GM21737 (cell line): Measurements from ENCODE around the gene SLC9A9.
A peak's percentile ranks its signal among the peaks of the same experiment; 100 is the strongest.
"Not testable (repeated sequence)": the region's sequence is repeated elsewhere in the genome, so short reads cannot be mapped to it uniquely, and the experiment has no call there.

Experiments
- ATAC-seq: cut with Tn5 transposase; IDR thresholded peaks from one replicate; pipeline ENCODE4 v1.9.1; 2021; ENCODE audit warnings: mild to moderate bottlenecking, moderate library complexity; ENCODE audit not compliant: unreplicated experiment

The SLC9A9 gene

DNA sequence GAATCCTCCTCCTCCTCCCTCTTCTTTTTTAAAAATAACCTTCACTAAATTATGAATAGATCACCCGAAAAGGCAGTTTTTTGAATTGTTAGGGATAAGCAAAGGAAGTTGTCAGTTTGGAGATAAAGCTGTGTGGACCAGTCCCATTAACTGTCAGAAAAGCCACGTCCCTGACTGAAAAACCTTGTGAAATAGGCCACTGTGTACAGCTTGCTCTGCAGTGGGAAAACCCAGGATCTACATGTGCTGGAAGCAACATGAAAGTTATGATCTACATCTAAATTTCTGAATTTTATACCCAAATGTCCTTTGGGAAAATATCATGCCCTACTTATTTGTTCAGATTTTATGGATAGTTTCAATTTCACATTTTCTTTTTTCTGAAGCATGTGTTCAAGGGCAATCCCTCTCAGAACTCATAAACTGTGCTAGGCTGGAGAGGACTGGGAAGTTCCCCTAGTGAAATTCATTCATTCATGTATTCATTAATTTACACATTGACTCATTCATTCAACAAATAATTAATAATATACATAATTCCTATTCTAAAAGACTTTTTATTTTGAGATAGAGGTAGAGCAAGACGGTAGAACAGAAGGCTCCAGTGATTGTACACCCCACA is 149.5 kb downstream of the SLC9A9 start:
- no peak for ATAC-seq

DNA sequence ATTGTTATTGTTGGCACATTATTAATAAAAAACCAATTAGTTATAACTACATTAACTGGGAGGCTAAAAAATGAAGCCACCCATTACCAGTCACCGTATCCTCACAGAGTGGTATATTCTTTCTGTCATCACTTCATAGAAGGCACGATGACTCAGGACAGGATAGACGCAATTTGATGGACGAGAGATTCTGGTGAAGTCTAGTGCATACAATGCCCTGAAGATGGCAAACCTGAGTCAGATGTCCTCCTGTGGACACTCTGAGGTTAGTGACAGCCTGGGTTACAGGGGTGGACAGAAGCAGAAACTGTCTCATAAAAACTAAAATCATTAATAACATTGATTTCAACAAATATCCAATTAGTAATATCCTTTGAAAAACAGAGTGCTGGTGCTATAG is 150.3 kb downstream of the SLC9A9 start:
- no peak for ATAC-seq

DNA sequence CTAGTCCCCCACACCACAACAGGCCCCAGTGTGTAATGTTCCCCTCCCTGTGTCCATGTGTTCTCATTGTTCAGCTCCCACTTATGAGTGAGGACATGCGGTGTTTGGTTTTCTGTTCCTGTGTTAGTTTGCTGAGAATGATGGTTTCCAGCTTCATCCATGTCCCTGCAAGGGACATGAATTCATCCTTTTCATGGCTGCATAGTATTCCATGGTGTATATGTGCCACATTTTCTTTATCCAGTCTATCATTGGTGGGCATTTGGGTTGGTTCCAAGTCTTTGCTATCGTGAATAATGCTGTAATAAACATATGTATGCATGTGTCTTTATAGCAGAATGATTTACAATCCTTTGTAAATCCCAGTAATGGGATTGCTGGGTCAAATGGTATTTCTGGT is 152.9 kb downstream of the SLC9A9 start:
- ATAC-seq, result not testable (repeated sequence)

DNA sequence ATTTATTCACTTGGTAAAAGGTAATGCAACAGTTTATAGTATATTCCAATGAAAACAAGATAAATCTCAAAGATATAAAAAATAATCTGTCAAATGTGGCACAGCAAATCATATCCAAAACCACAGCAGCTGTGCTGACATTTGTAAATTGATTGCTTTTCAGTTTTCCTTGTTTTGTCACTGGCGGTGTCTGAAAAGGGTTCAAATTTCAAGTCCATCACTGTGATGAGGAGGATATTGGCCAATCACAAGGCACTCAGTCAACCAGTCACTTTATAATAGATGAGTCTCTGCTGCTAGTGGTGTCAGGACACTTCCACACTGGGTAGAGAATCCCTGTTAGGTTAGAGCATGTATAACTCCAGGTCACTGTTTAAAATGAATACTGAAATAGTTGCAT is 154.8 kb downstream of the SLC9A9 start:
- ATAC-seq, result no peak

DNA sequence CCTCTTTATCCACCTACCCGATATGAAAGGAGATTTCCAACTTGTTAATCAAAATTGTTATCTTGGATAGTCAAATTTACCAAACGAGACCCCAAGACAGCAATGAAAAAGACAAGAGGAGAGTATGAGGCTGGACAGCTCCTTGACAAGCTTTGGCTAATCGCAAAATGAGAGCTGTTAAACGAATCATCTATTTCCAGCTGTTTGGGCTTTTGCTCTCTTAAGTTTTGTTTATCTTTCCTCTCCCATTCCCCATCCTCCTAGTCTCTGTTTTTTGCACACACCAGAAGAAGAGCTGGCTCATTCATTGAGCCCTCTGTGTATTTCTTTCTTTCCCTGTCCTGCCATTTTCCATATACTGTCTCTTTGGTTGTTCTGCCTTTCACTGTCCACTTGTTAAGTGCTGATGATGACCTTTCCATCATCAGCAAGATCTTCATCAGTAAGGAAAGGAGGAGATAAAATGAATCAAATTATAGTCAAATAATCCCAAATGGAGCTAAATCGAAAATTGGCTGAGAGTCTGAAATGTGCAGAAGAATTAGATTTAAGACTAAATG is 161.6 kb downstream of the SLC9A9 start:
- ATAC-seq, result no peak

DNA sequence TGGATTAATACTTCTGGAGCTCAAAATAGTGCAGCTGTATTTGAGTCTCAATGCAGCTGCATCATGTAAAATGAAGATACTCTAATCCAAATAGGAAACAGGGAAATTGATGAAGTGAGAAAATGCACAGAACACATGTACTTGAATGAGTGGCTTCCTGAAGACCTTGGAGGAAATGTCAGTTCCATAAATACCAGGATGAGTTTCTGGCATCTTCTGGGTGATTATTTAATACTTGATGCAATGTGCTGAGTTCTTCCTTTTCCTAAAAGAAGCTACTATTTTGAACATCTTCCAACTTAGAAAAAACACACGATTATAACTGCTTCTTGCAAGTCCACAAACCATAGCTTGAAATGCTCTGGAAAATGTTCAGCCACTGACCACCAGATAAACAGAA is 162.8 kb downstream of the SLC9A9 start:
- no peak for ATAC-seq

DNA sequence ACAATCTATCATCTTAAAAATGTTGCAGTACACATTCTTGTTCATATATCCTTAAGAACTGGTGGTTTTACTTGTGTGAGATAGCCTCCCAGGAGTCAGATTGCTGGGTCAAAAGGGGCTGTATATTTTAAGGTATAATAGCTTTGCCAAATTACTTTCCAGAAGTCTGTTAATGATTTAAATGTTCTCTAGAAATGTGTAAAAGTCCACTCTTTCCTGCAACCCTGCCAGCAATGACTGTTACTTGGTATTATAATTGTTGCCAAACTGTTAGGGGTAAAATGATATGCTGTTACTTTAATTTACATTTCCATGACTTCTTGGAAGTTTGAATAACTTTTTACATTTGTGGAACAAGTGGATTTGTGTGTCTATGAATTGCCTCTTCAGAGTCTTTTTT is 170.8 kb downstream of the SLC9A9 start:
- ATAC-seq, result no peak

DNA sequence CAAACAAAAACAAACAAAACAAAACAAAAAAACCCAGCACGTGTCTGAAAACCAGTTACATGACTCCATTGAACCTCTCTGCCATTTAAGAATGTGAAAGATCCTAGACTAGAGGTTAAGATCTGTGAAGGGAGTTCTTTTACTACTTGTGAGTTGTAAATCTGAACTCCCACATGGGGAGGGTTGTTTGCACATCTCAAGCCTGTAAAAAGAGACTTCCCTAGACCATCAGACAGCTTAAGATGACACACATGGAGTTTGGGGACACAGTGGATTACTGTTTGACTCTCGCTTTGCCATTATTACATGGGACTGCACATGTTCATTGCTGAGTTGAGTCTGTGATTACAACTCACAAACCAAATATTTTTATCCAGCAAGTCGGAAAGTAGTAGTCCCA is 171.5 kb downstream of the SLC9A9 start:
- ATAC-seq, result no peak

DNA sequence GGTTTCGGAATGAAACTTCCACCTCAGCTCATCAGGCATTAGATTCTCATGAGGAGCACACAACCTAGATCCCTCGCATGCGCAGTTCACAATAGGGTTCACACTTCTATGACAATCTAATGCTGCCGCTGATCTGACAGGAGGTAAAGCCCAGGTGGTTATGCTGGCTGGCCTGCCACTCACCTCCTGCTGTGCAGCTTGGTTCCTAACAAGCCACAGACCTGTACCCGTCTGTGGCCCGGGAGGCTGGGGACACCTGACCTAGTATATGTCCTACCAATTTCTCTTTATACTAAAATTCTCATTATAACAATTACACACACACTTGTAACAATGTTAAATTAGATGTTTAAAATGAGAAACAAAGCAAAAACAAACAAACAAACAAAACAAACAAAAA is 172.2 kb downstream of the SLC9A9 start:
- ATAC-seq, result no peak

DNA sequence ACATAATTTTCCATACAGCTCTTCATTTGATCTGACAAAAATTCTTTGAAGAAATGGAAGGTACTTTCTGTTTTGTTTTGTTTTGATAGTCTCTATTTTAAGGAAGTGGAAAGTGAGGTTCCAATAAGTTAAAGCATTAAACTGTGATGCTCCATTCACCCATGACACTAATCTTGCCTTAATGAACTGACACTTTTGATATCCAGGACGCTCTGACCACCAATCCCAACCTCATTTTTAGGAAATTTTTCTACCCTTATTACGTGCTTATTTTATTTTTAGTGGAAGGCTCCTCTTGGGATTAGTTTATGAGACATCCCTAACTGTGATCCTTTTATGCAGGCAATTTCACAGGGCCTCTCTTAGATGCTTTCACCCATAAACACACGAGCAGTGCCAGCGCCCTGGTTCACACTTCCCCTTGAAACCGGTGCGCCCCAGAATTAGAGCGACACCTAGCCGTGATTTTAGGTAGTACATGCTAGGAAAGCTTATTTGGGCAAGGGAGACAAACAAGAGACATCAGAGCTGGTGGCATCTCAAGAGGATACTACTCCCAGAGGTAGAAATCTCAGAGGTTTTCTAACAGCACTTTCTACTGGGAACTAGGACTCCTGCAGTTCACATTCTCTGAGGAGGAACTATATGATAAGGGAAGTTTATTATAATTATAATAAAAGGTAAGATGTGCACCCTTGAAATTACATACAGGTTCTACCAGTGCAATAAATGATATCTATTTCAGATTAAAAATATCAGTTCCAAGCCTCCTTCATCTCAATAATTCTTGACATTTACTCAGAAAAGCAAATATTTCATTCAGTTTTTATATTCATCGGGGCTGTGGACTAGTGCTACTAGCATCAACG is 173.9 kb downstream of the SLC9A9 start:
- ATAC-seq, result peak; percentile 68

DNA sequence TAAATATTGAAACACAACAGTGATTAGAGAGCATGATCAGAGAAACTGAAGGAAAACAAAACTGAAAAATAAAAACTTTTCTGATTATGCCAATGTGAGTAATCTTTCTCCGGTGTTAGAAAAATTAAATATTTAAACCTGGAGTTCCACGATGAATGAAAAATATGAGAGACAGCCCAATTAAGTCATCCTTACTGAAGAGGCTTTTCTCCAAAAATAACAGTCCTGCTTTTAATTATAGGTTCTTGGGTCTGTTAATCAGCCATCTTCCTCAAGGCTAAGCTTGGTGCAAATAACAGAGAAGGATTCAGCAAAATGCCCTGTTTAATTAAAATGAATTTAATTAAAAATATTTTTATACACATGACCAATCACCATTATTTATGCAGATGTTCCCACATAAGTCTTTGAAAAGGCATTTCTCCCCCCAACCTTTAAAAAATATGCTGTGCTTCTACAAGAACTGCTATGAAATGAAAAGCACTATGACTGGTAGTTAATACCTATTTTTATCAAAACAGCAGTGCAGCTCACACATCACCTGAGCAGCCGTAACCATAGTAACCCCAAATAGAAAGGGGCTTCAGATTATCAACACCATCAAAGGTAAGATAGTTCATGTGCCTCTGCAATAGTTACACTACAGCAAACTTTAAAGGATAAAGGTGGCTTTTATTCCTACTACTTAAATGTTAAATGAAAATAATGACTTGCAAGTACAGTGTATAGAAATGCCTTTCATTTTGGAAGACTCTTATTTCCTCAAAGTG is 175.7 kb downstream of the SLC9A9 start:
- ATAC-seq, result no peak

DNA sequence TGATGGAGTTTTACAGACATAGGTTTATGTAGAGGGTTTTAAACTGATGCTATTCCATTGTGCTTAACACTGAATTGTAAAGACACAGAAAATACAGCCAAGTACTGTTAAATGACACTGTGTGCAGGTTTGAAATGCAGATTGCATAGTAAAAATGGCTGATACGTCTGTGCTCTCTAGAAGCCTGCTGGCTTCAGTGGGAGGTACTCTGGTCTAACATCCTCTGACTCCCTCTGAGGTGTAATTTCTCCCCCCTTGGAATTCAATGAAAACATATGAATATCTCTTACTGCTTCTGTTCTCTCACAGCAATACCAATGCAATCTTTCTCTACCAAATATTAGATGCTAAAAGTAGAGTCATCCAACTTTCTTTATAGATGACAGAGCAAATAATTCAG is 176.6 kb downstream of the SLC9A9 start:
- no peak for ATAC-seq

DNA sequence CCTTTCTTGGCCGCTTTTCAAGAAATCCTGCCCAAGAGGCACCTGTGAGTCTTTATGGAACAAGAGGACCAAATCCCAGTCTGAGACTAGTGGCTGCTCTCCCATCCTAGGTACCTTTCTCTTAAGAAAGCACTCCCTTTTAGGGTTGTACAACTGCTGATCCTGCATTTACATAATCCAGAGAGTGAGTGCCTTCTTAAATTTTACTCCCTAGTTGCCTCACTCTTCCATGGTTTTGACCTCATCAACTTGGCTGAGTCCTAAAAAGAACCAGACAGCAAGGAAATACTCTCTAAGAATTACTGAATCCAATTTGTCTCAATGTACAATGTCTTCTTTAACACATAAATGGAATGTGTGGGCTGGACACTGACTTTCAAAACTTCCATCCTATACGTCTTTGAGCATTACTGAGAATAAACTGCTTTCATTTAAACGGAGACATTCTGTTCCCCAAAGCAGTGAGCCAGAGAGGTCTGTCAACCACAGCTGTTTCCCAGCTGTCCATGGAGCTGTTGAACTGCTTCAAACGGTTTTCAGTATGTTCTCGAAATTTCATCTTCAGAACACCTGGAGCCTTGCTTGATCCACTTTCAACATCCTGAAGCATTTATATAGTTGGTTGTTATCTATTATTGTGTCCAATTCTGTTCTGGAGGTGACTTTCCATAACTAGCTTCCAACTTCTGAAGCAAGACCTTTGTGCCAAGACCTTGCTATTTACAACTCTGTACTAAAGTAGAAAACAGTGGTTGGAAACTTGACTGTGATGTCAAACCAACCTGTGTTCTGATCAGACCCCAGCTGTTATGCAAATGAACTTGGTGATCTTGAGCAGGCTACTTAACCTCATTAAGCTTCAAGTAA is 179.1 kb downstream of the SLC9A9 start:
- ATAC-seq, result peak; percentile 86

DNA sequence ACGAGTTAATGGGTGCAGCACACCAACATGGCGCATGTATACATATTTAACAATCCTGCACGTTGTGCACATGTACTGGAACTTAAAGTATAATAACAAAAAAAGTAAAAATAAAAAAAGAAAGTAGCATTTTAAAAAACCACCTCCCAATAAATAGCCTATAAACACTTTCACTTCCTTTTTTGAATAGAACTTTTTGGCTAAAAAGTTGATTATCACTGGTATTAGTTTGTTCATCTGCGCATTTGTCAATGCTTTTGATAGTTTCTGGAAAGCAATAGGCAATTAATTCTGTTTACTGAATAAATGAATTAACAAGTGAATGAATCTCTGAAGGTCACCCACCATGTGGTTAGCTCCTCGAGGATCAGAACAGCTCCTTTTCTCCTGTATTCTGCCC is 179.9 kb downstream of the SLC9A9 start:
- ATAC-seq, result no peak

DNA sequence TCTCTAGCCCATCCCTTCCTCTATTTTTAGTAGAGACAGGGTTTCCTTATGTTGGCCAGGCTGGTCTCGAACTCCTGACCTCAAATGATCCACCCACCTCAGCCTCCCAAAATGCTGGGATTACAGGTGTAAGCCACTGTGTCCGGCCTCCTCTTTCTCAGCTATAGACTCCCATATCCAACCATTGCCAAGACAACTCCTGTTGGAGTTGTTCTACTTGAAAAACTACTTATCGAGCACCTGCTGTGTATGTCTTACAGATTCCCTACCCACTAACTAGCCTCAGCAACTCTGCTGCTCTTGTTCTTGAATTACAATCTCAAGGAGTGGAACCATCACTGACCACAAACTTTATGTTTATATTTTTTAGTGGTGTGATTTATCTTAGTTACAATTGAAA is 186.6 kb downstream of the SLC9A9 start:
- no peak for ATAC-seq

DNA sequence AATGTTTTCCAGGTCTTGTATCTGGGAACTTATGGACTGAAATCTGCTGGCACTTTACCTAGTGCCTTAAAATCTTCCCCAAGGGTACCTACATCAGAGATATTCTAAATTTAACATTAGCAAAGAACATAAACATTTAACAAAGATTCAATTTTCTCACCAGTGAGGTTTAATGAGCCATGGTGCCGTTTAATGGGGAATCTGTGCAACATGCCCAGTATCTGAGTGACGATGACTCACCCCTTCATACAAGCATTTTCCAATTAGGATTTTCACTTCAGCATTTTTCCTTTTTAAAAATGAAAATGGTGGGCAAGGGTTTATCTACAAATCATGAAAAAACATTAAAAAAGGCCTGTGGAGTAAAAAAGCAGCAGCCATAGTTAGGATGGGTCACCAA is 189.4 kb downstream of the SLC9A9 start:
- ATAC-seq, result no peak

DNA sequence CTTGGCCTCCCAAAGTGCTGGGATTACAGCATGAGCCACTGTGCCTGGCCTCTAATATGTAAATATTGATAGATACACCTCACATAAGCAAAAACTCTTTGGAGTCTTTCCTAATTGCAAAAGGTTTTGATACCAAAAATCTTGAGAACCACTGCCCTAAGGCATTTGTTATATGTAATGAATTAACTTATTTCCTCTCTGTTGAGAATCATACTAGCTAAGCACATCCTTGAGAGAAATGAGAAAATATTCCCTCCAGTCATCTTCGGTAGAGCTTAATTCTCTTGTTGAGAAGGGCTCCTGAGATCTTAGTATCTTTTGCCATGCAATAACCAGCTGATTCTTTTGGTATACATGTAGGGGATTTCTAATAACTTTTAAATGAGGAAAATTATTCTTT is 190.2 kb downstream of the SLC9A9 start:
- no peak for ATAC-seq

DNA sequence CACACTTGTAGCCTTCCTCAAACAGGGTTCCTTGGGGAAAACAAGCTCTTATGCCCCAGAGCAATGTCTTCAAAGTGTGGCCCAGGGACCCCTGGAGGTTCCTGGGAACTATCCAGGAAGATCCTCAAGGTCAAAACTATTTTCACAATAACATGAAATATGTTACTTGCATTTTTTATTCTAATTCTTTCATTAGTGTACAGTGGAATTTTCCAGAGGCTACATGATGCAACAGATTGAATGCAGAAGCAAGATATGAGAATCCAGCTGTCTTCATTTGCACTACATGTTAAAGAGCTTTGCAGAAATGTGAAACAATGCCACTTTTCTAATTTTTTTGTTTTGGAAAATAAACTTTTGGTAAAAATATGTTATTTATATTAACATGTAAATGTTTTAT is 190.9 kb downstream of the SLC9A9 start:
- no peak for ATAC-seq

DNA sequence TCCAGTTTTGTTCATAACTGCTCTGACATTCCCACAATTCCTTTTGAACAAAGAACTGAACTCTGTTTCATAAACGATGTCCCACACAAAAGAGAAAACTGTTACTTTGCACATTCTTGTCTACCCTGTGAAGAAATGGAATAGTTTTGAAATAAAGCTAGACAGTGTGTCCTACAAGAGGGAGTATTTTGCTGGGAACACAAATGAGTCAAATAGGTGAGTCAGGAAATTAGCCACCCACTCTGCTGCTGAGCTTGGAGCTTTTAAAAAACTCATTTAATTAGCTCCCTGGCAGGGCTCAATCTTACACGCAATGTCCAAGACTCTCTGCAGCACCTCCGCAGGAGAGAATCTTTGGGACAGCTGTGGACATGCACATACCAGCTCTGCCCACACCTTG is 193.4 kb downstream of the SLC9A9 start:
- no peak for ATAC-seq

DNA sequence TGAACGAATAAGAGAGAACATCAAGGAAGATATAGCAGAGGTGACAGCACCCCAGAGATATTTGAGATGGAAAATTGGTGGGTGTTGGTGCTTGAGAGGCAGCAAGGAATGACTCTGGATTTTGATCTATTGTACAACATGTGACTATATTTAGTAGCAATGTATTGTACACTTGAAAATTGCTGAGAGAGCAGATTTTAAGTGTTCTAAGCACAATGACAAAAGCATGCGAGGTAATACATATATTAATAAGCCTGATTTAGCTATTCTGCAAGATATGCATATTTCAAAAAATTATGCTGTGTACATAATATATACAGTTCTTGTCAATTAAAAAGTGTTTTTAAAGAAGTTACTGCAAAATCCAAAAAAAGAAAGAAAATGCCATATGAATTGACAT is 194.3 kb downstream of the SLC9A9 start:
- ATAC-seq, result no peak

DNA sequence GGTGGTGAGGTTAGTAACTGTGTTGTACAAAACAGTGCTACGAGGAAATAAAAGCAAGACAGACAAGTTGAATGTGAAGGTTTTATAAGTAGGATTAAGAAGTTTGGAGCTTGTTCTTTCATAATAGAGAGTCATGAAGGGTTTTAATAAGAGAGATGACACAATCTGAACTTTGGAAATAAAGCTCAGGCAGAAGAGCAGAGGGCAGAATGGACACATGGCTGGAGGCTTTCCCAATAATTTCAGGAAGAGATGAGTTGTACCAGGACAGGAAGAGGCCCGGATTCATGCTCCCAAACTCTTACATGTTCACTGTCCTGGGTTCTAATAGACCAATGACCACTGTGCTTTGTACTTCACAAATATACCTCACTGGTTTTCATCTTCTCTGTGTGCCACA is 194.8 kb downstream of the SLC9A9 start:
- ATAC-seq, result no peak
